ENCODE data around the gene INPPL1.

Gene INPPL1

GRCh38 chr11:72220696-72221363 is 3.7 kb upstream of the INPPL1 start:
- DNase-seq = no peak

DNA sequence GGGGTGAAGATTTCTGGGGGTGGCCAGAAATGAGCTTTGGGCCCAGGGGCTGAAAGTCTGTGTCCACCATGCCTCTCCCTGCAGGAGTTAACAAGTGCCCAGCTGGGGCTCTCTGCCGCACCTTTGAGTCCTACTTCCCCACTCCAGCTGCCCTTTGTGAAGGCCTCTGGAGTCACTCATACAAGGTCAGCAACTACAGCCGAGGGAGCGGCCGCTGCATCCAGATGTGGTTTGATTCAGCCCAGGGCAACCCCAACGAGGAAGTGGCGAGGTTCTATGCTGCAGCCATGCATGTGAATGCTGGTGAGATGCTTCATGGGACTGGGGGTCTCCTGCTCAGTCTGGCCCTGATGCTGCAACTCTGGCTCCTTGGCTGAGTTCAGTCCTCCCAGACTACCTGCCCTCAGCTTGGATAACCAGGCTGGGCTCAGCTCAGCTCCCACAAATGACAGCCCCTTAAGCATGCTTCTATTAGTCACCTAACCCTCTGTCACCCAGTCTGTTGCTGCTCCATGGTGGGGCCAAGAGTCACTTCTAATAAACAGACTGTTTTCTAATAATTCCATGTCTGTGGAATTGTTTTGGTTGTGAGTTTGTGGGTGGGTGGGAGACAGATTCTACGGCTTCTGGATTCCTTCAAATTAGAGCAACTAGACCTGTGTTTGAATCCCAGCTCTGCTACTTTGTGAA is 3.0 kb upstream of the INPPL1 start:
- DNase-seq = no peak

- no peak for DNase-seq
These were observed 2.3 kb upstream of the INPPL1 start for GRCh38 chr11:72222106-72222891.

DNA sequence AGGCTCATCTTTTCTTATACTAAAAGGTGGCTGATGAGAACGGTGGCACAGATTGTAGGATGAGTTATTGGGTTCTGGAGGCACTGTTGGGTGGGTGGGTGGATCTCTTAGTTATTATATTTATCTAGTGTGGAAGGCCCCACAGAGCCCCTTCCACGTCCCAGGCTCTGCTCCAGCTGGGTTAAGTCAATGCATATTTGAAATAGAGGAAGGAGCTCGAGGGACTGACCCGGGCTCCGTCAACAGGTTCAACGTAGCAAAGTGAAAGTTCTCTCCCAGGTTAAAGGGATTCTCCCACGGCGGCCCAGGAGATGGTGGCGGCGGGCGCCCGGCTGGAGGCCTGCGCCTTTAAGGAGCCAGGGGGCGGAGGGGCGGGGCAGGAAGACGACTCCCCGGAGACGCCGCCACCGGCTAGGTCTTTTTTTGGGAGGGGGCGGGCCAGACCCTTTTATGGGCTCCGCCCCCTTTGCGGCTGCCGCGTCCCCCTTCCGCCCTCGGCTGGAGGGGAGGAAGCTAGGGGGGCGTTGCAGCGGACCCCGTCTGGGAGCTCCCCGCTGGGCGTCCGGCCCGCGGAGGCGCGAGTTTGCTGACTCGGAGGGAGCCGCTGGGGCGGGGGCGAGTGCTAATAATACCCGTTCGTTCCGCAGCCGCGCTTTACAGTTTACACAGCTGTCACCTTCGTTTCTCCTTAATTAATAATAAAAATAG is 1.5 kb upstream of the INPPL1 start:
- peak; percentile 96 for DNase-seq

- peak; percentile 65 for DNase-seq
These were observed 678 bp upstream of the INPPL1 start for GRCh38 chr11:72223615-72224563.

GRCh38 chr11:72225411-72225951 is 914 bp downstream of the INPPL1 start:
- DNase-seq = peak; percentile 59

- no peak for DNase-seq
These were observed 2.1 kb downstream of the INPPL1 start for GRCh38 chr11:72226701-72227100.

DNA sequence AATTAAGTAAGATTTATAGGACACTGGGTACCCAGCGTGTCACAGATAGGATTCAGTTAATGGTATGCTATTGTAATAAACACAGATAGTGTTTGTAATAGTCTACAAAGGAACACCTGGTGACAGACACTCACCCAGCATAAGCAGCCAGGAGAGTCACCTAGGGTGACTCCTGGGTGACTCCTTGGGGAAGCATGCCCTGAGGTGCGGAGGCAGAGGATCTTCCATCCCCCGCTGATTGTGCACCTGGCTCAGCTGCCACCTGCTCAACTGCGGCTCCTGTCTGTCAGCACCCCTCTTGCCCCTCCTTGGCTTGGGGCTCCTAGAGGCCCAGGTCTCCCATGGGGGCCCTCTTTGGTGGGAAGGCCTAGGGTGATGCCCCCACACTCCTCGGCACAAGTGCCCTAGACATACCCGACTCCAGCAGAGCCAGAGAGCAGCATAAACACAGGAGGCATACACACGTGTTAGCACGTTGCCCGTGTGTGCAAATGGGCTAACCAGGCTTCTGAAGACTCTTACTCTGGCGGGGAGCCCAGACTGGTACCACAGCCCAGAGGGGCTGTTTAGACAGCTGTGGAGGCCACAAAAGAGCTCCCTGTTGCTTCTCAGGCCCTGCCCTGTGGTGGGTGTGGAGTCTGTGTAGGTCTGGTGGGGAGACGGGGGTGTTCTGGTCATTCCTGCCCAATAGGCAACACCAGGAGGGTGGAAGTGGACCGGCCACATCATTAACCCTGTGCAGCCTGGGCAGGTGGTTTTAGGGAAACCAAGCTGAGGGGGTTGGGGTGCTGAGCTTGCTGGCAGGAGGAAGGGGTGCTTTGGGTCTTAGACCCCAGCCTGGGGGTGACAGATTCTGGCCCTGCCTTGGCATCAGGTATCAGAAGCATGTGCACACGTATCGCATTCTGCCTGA is 3.0 kb downstream of the INPPL1 start:
- DNase-seq = no peak

GRCh38 chr11:72228229-72228843 is 3.8 kb downstream of the INPPL1 start:
- DNase-seq = no peak

DNA sequence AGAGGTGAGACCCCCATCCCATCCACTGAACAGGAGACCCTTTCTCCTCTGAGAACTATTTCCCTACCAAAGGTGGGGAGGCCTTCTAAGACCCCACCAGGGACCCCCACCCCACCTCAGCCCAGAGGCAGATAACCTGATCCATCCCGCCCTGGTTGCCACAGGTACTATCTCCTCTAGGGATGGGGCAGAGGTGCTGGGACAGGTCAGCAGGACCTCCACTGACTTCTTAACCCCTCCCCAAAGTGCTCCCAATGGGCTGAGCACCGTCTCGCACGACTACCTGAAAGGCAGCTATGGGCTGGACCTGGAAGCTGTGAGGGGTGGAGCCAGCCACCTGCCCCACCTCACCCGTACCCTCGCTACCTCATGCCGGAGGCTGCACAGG is 4.3 kb downstream of the INPPL1 start:
- DNase-seq = no peak

GRCh38 chr11:72229336-72229924 is 4.9 kb downstream of the INPPL1 start:
- DNase-seq = no peak

DNA sequence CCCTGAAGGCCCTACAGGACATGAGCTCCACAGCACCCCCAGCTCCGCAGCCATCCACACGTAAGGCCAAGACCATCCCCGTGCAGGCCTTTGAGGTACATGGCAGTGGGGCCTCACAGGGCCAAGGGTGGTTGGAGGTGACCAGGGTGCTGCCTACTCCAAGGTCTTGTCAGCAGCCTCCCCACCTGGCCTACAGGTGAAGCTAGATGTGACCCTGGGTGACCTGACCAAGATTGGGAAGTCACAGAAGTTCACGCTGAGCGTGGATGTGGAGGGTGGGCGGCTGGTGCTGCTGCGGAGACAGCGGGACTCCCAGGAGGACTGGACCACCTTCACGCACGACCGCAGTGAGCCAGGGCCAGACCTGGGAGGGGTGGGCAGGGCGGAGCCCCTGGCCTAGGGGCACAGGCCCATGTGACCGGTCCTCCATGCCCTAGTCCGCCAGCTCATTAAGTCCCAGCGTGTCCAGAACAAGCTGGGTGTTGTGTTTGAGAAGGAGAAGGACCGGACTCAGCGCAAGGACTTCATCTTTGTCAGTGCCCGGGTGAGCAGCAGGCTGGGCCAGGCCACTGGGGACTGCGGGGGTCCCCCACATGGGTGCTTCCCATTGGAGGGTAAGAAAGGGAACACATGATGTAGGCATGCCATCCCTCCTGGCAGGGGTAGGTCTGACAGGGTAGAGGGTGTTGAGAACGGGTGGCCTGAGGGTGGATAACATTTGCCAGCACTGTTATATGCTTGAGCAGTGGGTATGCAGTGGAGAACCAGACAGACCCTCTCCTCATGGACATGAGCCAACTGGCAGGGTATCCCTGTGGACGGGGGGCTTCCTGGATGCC is 5.6 kb downstream of the INPPL1 start:
- no peak for DNase-seq

GRCh38 chr11:72230764-72231365 is 6.3 kb downstream of the INPPL1 start:
- no peak for DNase-seq

GRCh38 chr11:72231396-72232259 is 7.1 kb downstream of the INPPL1 start:
- DNase-seq = no peak

DNA sequence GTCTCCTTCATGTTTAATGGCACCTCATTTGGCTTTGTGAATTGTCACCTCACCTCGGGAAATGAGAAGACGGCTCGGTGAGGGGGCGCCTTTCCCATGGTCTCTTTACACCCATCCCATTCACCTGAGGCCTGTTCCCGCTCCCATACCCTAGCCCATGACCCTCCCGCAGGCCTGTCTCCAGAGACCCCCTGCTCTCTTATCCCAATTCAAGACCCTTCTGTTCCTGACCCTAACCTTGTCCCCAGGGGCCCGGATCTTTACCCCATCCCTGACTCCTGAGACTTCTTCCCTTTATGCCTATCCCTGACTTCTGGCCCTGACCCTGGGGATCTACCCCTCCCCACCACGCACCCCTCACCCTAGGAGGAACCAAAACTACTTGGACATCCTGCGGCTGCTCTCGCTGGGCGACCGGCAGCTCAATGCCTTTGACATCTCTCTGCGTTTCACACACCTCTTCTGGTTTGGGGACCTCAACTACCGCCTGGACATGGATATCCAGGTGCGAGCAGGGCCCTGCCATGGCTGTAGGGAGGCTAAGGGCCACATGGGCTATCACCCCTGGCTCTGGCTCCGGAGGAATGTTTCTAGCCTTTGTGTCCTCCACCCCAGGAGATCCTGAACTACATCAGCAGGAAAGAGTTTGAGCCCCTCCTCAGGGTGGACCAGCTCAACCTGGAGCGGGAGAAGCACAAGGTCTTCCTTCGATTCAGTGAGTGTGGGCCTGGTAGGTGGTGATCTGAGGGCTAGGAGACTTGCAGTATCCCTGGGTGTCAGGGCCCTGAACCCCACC is 7.9 kb downstream of the INPPL1 start:
- DNase-seq = no peak

- no peak for DNase-seq
These were observed 8.6 kb downstream of the INPPL1 start for GRCh38 chr11:72233056-72233772.
